AG04449 (cell line): Measurements from ENCODE around the gene LDLRAD2.
"Not testable (repeated sequence)": the region's sequence is repeated elsewhere in the genome, so short reads cannot be mapped to it uniquely, and the experiment has no call there.

Source experiments
- CTCF ChIA-PET: fragments of 350-600 bp; formaldehyde crosslinking; extraction: SDS; loops from one replicate; lab custom pipeline; 2021; ENCODE audit warnings: antibody characterized with exemption; lab: Yijun Ruan, JAX
- POLR2A ChIA-PET: fragments of 400-600, 350-600 bp; formaldehyde crosslinking; extraction: SDS; loops from one replicate; lab custom pipeline; 2020; ENCODE audit warnings: antibody characterized with exemption, inconsistent platforms; lab: Yijun Ruan, JAX
- DNase-seq: peaks from one replicate; pipeline ENCODE4 v3.0.0-alpha.2; 2010; ENCODE audit warnings: low read depth, low spot score
- H3K4me3 ChIP-seq: 2 replicates; pipeline ENCODE4 v1.5.1; 2011; ENCODE audit warnings: low read depth, mild to moderate bottlenecking, control low read depth, low read length
- CTCF ChIP-seq: IDR thresholded peaks from one replicate; pipeline ENCODE4 v1.5.1; 2011; ENCODE audit warnings: mild to moderate bottlenecking, moderate library complexity, low read length, control low read depth, inconsistent platforms; ENCODE audit not compliant: insufficient read depth; ENCODE audit errors: missing control alignments

The LDLRAD2 gene

GRCh38 chr1:21770201-21770600, 41.9 kb upstream of the LDLRAD2 start:
- ChIA-PET CTCF (no interaction called here), POLR2A (no interaction called here)
- TF ChIP-seq CTCF: no peak
- no peak overlapping the region for H3K4me3 ChIP-seq
- DNase-seq: no peak

GRCh38 chr1:21770602-21771001, 41.5 kb upstream of the LDLRAD2 start:
- H3K4me3 ChIP-seq, POLR2A ChIA-PET, CTCF ChIA-PET, DNase-seq: not testable (repeated sequence)

GRCh38 chr1:21771672-21772071, 40.4 kb upstream of the LDLRAD2 start:
- POLR2A ChIA-PET: interaction anchor here (0.6 kb wide), 1 partner anchor 11 kb away, joined by 3 read pairs; no protein-coding TSS in a partner anchor
- H3K4me3 ChIP-seq, DNase-seq, CTCF ChIA-PET: not testable (repeated sequence)

GRCh38 chr1:21773585-21773984, 38.5 kb upstream of the LDLRAD2 start:
- ChIA-PET CTCF (interaction anchor here (0.8 kb wide), 1 partner anchor 8 kb away, joined by 3 read pairs; no protein-coding TSS in a partner anchor), POLR2A (no interaction called here)
- no peak for DNase-seq
- TF ChIP-seq CTCF: no peak
- no peak overlapping the region for H3K4me3 ChIP-seq

- TF ChIP-seq CTCF: no peak
- CTCF ChIA-PET: no interaction called here
These were observed 37.1 kb upstream of the LDLRAD2 start for GRCh38 chr1:21774835-21775549.

GRCh38 chr1:21775550-21775914, 36.5 kb upstream of the LDLRAD2 start:
- ChIA-PET CTCF (no interaction called here), POLR2A (no interaction called here)
- TF ChIP-seq CTCF: no peak
- H3K4me3 ChIP-seq: no peak overlapping the region
- DNase-seq: no peak

More at GRCh38 chr1:21774835-21775549, 37.1 kb upstream of the LDLRAD2 start:
- no peak overlapping the region for H3K4me3 ChIP-seq
- DNase-seq: no peak
- POLR2A ChIA-PET: no interaction called here

- ChIA-PET CTCF (no interaction called here), POLR2A (no interaction called here)
- TF ChIP-seq CTCF: no peak
- no peak overlapping the region for H3K4me3 ChIP-seq
- peak; percentile 23 for DNase-seq
These were observed 36.0 kb upstream of the LDLRAD2 start for GRCh38 chr1:21775985-21776562.

- POLR2A ChIA-PET, CTCF ChIA-PET, H3K4me3 ChIP-seq, DNase-seq: not testable (repeated sequence)
These were observed 35.1 kb upstream of the LDLRAD2 start for GRCh38 chr1:21776925-21777324.
